ENCODE results near the gene TRIM41.
A peak's percentile ranks its signal among the peaks of the same experiment; 100 is the strongest.

The TRIM41 gene

DNA sequence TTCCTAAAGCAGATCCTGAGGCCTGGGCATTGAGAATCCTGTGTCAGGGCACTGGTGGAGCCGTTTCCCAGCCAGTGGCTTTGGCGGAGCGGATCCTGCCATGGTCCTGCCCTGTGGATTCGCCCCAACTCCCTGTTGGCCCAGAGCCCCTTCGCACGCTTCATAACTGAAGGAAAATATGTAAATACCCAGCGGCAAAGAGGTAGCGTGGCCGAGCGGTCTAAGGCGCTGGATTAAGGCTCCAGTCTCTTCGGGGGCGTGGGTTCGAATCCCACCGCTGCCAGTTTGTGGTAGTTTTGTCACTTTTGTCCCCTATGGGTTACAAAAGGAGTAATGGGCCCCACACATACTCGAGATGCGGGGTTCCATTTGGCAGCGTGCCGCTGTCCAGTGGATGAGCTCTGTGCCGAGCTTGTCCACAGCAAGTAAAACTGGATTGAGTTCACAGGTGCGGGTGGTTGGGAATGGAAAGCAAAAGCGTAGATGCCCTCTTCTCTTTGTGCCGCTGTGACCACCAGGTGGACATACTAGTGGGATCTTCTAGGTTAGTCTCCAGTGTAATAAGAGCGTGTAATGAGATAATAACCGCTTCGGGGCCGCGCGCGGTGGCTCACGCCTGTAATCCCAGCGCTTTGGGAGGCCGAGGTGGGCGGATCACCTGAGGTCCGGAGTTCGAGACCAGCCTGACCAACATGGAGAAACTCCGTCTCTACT is 35.4 kb upstream of the TRIM41 start:
- Histone ChIP-seq H3K4me1 (ENCODE audit: control insufficient read depth, insufficient read depth, low read length) (peaks cover 21% of the 10 kb centered on the region), H3K4me3 (ENCODE audit: low read length) (peak overlapping the region; percentile 72), H3K27me3 (replicated peaks; ENCODE audit: control insufficient read depth, insufficient read depth, low read length) (no peaks in the 10 kb centered on the region), H3K36me3 (ENCODE audit: control insufficient read depth, insufficient read depth, low read length, severe bottlenecking) (no peaks in the 10 kb centered on the region), H3K9ac (ENCODE audit: low read length) (no peak overlapping the region), H3K9me3 (ENCODE audit: control insufficient read depth, low read length) (no peaks in the 10 kb centered on the region)
- peak; percentile 91 for DNase-seq (ENCODE audit: low read depth)

- peak; percentile 87 for DNase-seq (ENCODE audit: low read depth)
- Histone ChIP-seq H3K36me3 (ENCODE audit: control insufficient read depth, insufficient read depth, low read length, severe bottlenecking) (no peaks in the 10 kb centered on the region), H3K27me3 (replicated peaks; ENCODE audit: control insufficient read depth, insufficient read depth, low read length) (no peaks in the 10 kb centered on the region), H3K9me3 (ENCODE audit: control insufficient read depth, low read length) (no peaks in the 10 kb centered on the region), H3K4me1 (ENCODE audit: control insufficient read depth, insufficient read depth, low read length) (peaks cover 21% of the 10 kb centered on the region), H3K4me3 (ENCODE audit: low read length) (peak overlapping the region; percentile 98), H3K9ac (ENCODE audit: low read length) (peak overlapping the region; percentile 88)
Observed at GRCh38 chr5:181188700-181189362, 34.2 kb upstream of the TRIM41 start.

GRCh38 chr5:181189363-181189961 is 33.6 kb upstream of the TRIM41 start:
- Histone ChIP-seq H3K9ac (ENCODE audit: low read length) (peak overlapping the region; percentile 88), H3K4me1 (ENCODE audit: control insufficient read depth, insufficient read depth, low read length) (peaks cover 21% of the 10 kb centered on the region), H3K27me3 (replicated peaks; ENCODE audit: control insufficient read depth, insufficient read depth, low read length) (no peaks in the 10 kb centered on the region), H3K9me3 (ENCODE audit: control insufficient read depth, low read length) (no peaks in the 10 kb centered on the region), H3K4me3 (ENCODE audit: low read length) (peak overlapping the region; percentile 98), H3K36me3 (ENCODE audit: control insufficient read depth, insufficient read depth, low read length, severe bottlenecking) (no peaks in the 10 kb centered on the region)
- DNase-seq (ENCODE audit: low read depth): peak; percentile 73

DNA sequence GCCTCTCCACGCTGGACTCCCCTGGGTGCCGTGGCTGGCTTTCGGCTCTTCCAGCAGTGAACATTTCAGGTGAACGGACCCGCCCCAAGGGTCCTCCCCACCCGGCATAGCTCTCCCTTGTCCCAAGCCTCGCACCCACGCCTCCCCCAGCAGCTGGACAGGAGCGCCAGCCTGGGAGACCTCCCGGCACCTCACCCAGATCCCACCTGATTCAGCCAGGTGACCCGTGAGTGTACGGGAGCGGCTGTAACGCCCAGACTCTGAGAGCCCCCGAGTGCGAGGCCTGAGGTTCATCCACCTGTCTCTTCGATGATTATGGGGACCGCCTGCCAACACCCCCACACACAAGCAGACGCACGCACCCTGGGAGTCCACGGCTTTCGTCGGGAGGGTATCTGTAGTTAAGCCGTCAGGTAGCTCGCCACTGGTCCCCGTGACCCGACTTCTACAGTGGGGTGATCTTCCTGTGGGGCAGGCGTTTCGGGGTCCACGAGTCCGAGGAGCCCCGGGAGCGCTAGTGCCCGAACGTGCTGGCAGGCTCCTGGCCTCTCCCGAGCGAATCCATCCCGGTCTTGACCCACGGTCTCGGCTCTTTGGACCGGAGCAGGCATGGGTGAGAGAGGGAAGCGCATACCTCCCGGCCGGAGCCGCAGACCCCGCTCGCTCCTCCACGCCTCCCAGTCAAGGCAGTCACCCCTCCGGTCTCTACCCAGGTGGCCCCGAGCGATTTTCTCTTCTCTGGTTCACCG is 32.9 kb upstream of the TRIM41 start:
- Histone ChIP-seq H3K4me1 (ENCODE audit: control insufficient read depth, insufficient read depth, low read length) (peaks cover 21% of the 10 kb centered on the region), H3K9ac (ENCODE audit: low read length) (peak overlapping the region; percentile 88)
- peak; percentile 44 for DNase-seq (ENCODE audit: low read depth)

DNA sequence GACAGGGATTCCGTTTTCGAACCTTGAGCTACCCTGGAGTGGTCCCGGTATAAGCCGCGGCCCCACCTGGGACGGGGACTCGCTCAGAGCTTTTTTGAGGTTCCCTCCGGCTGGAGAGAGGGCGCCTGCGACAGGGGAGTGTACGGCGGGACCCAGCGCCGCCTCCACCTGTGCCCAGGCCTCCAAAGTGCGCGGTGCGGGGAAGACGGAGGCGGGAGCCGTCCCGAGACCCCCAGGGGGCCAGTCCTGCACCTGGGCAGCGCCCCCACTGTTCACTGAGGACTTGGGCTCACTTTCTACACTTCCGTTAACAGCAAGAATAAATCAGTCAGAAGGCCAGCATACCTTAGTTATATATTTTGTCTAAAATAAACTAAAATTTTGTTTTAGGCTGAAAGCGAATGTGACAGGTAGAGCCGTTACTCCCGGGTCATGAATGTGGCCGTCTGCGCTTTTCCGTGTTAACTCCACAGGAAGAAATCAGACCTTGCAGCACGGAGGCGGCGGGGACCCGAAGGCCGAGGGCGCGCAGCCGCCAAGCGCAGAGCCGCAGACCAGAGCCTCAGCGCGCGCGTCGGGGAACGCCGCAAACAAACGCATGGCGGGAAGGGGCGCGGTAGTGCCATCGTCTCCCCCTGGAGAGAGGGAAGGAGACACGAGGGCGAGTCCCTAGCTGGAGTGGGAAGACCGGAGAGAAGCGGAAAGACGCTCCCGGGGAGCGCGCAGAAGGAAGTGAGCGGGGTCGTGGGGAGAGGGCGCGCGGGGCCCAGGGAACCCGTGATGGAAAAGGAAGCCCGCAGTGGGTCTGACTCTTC is 32.2 kb upstream of the TRIM41 start:
- no peaks in the 10 kb centered on the region for H3K27me3 ChIP-seq (replicated peaks; ENCODE audit: control insufficient read depth, insufficient read depth, low read length)
- peak overlapping the region; percentile 88 for H3K9ac ChIP-seq (ENCODE audit: low read length)
- peak overlapping the region; percentile 98 for H3K4me3 ChIP-seq (ENCODE audit: low read length)
- H3K4me1 ChIP-seq (ENCODE audit: control insufficient read depth, insufficient read depth, low read length): peaks cover 21% of the 10 kb centered on the region
- H3K36me3 ChIP-seq (ENCODE audit: control insufficient read depth, insufficient read depth, low read length, severe bottlenecking): no peaks in the 10 kb centered on the region
- no peaks in the 10 kb centered on the region for H3K9me3 ChIP-seq (ENCODE audit: control insufficient read depth, low read length)
- peak; percentile 78 for DNase-seq (ENCODE audit: low read depth)

More for the DNA sequence above, 32.9 kb upstream of the TRIM41 start:
- H3K27me3 ChIP-seq (replicated peaks; ENCODE audit: control insufficient read depth, insufficient read depth, low read length): no peaks in the 10 kb centered on the region
- no peaks in the 10 kb centered on the region for H3K36me3 ChIP-seq (ENCODE audit: control insufficient read depth, insufficient read depth, low read length, severe bottlenecking)
- H3K4me3 ChIP-seq (ENCODE audit: low read length): peak overlapping the region; percentile 98
- no peaks in the 10 kb centered on the region for H3K9me3 ChIP-seq (ENCODE audit: control insufficient read depth, low read length)

- peaks cover 21% of the 10 kb centered on the region for H3K4me1 ChIP-seq (ENCODE audit: control insufficient read depth, insufficient read depth, low read length)
- H3K4me3 ChIP-seq (ENCODE audit: low read length): peak overlapping the region; percentile 98
- no peaks in the 10 kb centered on the region for H3K36me3 ChIP-seq (ENCODE audit: control insufficient read depth, insufficient read depth, low read length, severe bottlenecking)
- H3K27me3 ChIP-seq (replicated peaks; ENCODE audit: control insufficient read depth, insufficient read depth, low read length): no peaks in the 10 kb centered on the region
- H3K9ac ChIP-seq (ENCODE audit: low read length): peak overlapping the region; percentile 91
- H3K9me3 ChIP-seq (ENCODE audit: control insufficient read depth, low read length): no peaks in the 10 kb centered on the region
- DNase-seq (ENCODE audit: low read depth): peak; percentile 98
Observed at GRCh38 chr5:181191526-181192336, 31.4 kb upstream of the TRIM41 start.

- H3K4me1 ChIP-seq (ENCODE audit: control insufficient read depth, insufficient read depth, low read length): peaks cover 18% of the 10 kb centered on the region
- H3K36me3 ChIP-seq (ENCODE audit: control insufficient read depth, insufficient read depth, low read length, severe bottlenecking): no peaks in the 10 kb centered on the region
- H3K9me3 ChIP-seq (ENCODE audit: control insufficient read depth, low read length): no peaks in the 10 kb centered on the region
- H3K27me3 ChIP-seq (replicated peaks; ENCODE audit: control insufficient read depth, insufficient read depth, low read length): no peaks in the 10 kb centered on the region
- peak overlapping the region; percentile 91 for H3K9ac ChIP-seq (ENCODE audit: low read length)
- peak overlapping the region; percentile 98 for H3K4me3 ChIP-seq (ENCODE audit: low read length)
- DNase-seq (ENCODE audit: low read depth): peak; percentile 37
Observed at GRCh38 chr5:181192337-181193046, 30.6 kb upstream of the TRIM41 start.

DNA sequence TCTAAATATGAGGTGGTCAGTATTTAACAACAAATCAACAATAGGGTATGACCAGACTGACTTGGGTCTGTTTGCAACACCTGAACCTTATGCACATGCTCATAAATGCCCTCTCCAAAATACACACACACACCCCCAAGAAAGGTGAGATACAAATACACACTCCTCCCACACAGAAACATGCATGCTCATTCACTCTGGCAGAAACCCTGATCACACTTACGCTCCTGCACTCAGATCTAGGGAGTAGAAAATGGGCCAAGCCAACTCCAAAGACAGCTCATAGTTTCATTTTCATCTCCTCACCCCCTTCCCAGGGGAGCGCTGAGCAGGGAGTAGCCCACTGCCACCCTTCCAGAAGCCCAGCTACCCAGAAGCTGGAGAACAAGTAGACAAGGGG is 29.4 kb upstream of the TRIM41 start:
- no peak for DNase-seq (ENCODE audit: low read depth)
- Histone ChIP-seq H3K4me3 (ENCODE audit: low read length) (no peak overlapping the region), H3K27me3 (replicated peaks; ENCODE audit: control insufficient read depth, insufficient read depth, low read length) (no peaks in the 10 kb centered on the region), H3K9ac (ENCODE audit: low read length) (no peak overlapping the region), H3K4me1 (ENCODE audit: control insufficient read depth, insufficient read depth, low read length) (peaks cover 18% of the 10 kb centered on the region), H3K9me3 (ENCODE audit: control insufficient read depth, low read length) (no peaks in the 10 kb centered on the region), H3K36me3 (ENCODE audit: control insufficient read depth, insufficient read depth, low read length, severe bottlenecking) (no peaks in the 10 kb centered on the region)

DNA sequence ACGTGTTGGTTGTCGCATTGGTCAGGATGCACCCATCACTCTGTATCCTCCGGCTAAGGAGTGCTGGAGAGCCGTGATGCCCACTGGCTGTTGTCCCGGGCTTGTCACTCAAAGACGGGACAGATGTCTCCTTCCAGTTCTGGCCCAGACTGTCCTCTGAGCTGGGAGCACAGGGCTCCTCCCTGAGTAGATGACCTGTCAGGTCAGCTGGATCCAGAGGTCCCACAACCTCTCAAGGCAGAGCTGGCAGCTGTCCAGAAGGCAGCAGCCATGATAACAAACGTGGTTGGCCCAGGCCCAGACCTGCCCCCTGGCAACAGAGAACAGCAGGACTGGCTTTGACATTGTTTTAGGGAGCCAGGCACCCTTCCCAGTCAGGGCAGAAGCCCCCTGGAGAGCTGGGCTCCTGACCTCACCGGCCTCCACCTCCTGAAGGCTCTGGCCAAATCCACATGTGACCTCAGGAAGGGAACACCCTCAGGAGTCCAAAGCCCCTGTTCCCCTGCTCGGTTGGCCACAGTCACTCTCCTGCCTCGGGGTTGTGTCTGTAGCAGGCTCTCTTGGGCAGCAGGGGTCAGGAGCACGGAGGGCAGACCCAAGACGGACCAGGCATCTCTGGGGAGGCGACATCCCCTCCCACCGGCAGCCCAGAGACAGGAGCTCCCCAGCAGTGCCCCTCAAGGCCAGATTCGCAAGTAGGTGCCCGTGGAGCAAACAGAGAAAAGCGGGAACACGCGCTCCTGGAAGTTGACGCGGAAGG is 28.4 kb upstream of the TRIM41 start:
- H3K27me3 ChIP-seq (replicated peaks; ENCODE audit: control insufficient read depth, insufficient read depth, low read length): no peaks in the 10 kb centered on the region
- peaks cover 18% of the 10 kb centered on the region for H3K4me1 ChIP-seq (ENCODE audit: control insufficient read depth, insufficient read depth, low read length)
- no peak overlapping the region for H3K9ac ChIP-seq (ENCODE audit: low read length)
- H3K9me3 ChIP-seq (ENCODE audit: control insufficient read depth, low read length): no peaks in the 10 kb centered on the region
- DNase-seq (ENCODE audit: low read depth): no peak
- no peaks in the 10 kb centered on the region for H3K36me3 ChIP-seq (ENCODE audit: control insufficient read depth, insufficient read depth, low read length, severe bottlenecking)
- no peak overlapping the region for H3K4me3 ChIP-seq (ENCODE audit: low read length)

Data from adipocyte (in vitro differentiated cells).